Left lobe of liver (tissue), 2 donors: ENCODE results near the gene NET1. TPM values are rescaled to one million over a fixed set of nuclear protein-coding genes. Genes with fewer than 3 reads are reported as not detected.

Source experiments
- ATAC-seq: fragments of 200-7000 bp; cut with Tn5 transposase; one replicate; pipeline ENCODE4 v1.9.1; 2020; ENCODE audit warnings: mild to moderate bottlenecking, moderate library complexity
- DNase-seq: peaks from one replicate; pipeline ENCODE4 v3.0.0-alpha.2; 2020; ENCODE audit warnings: low spot score
- total RNA-seq: library from RNA; stranded (reverse); gene quantifications from one replicate; pipeline ENCODE4 v1.2.1, GENCODE V29; 2021
- donor health status: DM: no; HTN: no; CAD: no; lungs with moderate emphysema.
- donor health status: DM: no; HTN: yes; CAD: no.

NET1 gene
- total RNA-seq, 1 donor from 2014 or later = 58.9 TPM

GRCh38 chr10:5441106-5441505 is 28.7 kb downstream of the NET1 start:
- no peak for ATAC-seq
- no peak for DNase-seq

GRCh38 chr10:5442065-5442989 is 30.0 kb downstream of the NET1 start:
- peak; percentile 50 for ATAC-seq
- DNase-seq = no peak

- DNase-seq = no peak
- no peak for ATAC-seq
Observed at GRCh38 chr10:5442990-5443370, 30.6 kb downstream of the NET1 start.

- ATAC-seq (no peak), DNase-seq (no peak)
Observed at GRCh38 chr10:5443429-5443828, 31.1 kb downstream of the NET1 start.

GRCh38 chr10:5445006-5445405 is 32.6 kb downstream of the NET1 start:
- ATAC-seq = no peak
- DNase-seq = no peak

GRCh38 chr10:5446390-5446926 is 34.1 kb downstream of the NET1 start:
- ATAC-seq (peak; percentile 93), DNase-seq (peak; percentile 97)

- ATAC-seq (no peak), DNase-seq (no peak)
Observed at GRCh38 chr10:5447056-5447455, 34.7 kb downstream of the NET1 start.

- ATAC-seq (peak; percentile 39), DNase-seq (no peak)
Observed at GRCh38 chr10:5447611-5448071, 35.3 kb downstream of the NET1 start.

GRCh38 chr10:5448333-5449001 is 36.1 kb downstream of the NET1 start:
- peak; percentile 59 for ATAC-seq

GRCh38 chr10:5449227-5449626 is 36.9 kb downstream of the NET1 start:
- DNase-seq = no peak
- no peak for ATAC-seq

More at GRCh38 chr10:5448333-5449001, 36.1 kb downstream of the NET1 start:
- no peak for DNase-seq

- no peak for DNase-seq
Observed at GRCh38 chr10:5449823-5450222, 37.5 kb downstream of the NET1 start.

GRCh38 chr10:5450605-5451384 is 38.4 kb downstream of the NET1 start:
- DNase-seq = no peak
- no peak for ATAC-seq

More at GRCh38 chr10:5449823-5450222, 37.5 kb downstream of the NET1 start:
- no peak for ATAC-seq

GRCh38 chr10:5453749-5454489 is 41.6 kb downstream of the NET1 start:
- DNase-seq (no peak), ATAC-seq (no peak)

GRCh38 chr10:5456563-5456962 is 44.2 kb downstream of the NET1 start:
- ATAC-seq = peak; percentile 8

GRCh38 chr10:5457741-5458140 is 45.4 kb downstream of the NET1 start:
- ATAC-seq (no peak), DNase-seq (no peak)

More at GRCh38 chr10:5456563-5456962, 44.2 kb downstream of the NET1 start:
- DNase-seq = no peak

- DNase-seq = no peak
- ATAC-seq = no peak
Observed at GRCh38 chr10:5458425-5458824, 46.1 kb downstream of the NET1 start.

GRCh38 chr10:5458949-5459747 is 46.8 kb downstream of the NET1 start:
- ATAC-seq = no peak
- DNase-seq = no peak

GRCh38 chr10:5460468-5461202 is 48.3 kb downstream of the NET1 start:
- ATAC-seq (no peak), DNase-seq (no peak)

- ATAC-seq = no peak
Observed at GRCh38 chr10:5461203-5461588, 48.8 kb downstream of the NET1 start.

More at GRCh38 chr10:5461203-5461588, 48.8 kb downstream of the NET1 start:
- no peak for DNase-seq
